ENCODE data around the gene ASIC5.

The ASIC5 gene

GRCh38 chr4:155853189-155853588, 12.9 kb downstream of the ASIC5 start:
- Histone ChIP-seq H3K27me3 (ENCODE audit: insufficient read depth, insufficient read length) (no peaks in the 10 kb centered on the region), H3K9ac (ENCODE audit: insufficient read length, low read depth) (no peak overlapping the region), H3K36me3 (ENCODE audit: insufficient read depth, insufficient read length, low read length) (no peaks in the 10 kb centered on the region), H3K4me1 (ENCODE audit: insufficient read depth, insufficient read length) (no peaks in the 10 kb centered on the region), H3K9me3 (ENCODE audit: insufficient read depth, low read length) (peaks cover 3% of the 10 kb centered on the region; the same call in 1 of the 2 replicates), H3K4me3 (ENCODE audit: insufficient read length, low read depth) (no peak overlapping the region)
- TF ChIP-seq ZNF274 (IDR thresholded peaks at IDR 0.05; ENCODE audit: low read depth, low read length) (no peak), YY1 (IDR thresholded peaks at IDR 0.05; ENCODE audit: insufficient read depth, insufficient read length) (no peak), SUZ12 (IDR thresholded peaks at IDR 0.05; ENCODE audit: extremely low read depth, insufficient read depth, insufficient read length) (no peak)
- DNase-seq (ENCODE audit: low read depth, low spot score) = no peak

- Histone ChIP-seq H3K9ac (ENCODE audit: insufficient read length, low read depth) (no peak overlapping the region), H3K27me3 (ENCODE audit: insufficient read depth, insufficient read length) (no peaks in the 10 kb centered on the region), H3K36me3 (ENCODE audit: insufficient read depth, insufficient read length, low read length) (no peaks in the 10 kb centered on the region), H3K4me1 (ENCODE audit: insufficient read depth, insufficient read length) (no peaks in the 10 kb centered on the region), H3K9me3 (ENCODE audit: insufficient read depth, low read length) (peaks cover 28% of the 10 kb centered on the region), H3K4me3 (ENCODE audit: insufficient read length, low read depth) (no peak overlapping the region)
- no peak for DNase-seq (ENCODE audit: low read depth, low spot score)
- no peak for TF ChIP-seq SUZ12 (IDR thresholded peaks at IDR 0.05; ENCODE audit: extremely low read depth, insufficient read depth, insufficient read length)
- no peak for TF ChIP-seq ZNF274 (IDR thresholded peaks at IDR 0.05; ENCODE audit: low read depth, low read length)
- TF ChIP-seq YY1 (IDR thresholded peaks at IDR 0.05; ENCODE audit: insufficient read depth, insufficient read length) = no peak
Observed at GRCh38 chr4:155849042-155849441, 17.0 kb downstream of the ASIC5 start.

- Histone ChIP-seq H3K4me3 (ENCODE audit: insufficient read length, low read depth) (no peak overlapping the region), H3K27me3 (ENCODE audit: insufficient read depth, insufficient read length) (no peaks in the 10 kb centered on the region), H3K4me1 (ENCODE audit: insufficient read depth, insufficient read length) (no peaks in the 10 kb centered on the region), H3K9me3 (ENCODE audit: insufficient read depth, low read length) (peaks cover 28% of the 10 kb centered on the region), H3K36me3 (ENCODE audit: insufficient read depth, insufficient read length, low read length) (no peaks in the 10 kb centered on the region), H3K9ac (ENCODE audit: insufficient read length, low read depth) (no peak overlapping the region)
- no peak for TF ChIP-seq YY1 (IDR thresholded peaks at IDR 0.05; ENCODE audit: insufficient read depth, insufficient read length)
- no peak for TF ChIP-seq SUZ12 (IDR thresholded peaks at IDR 0.05; ENCODE audit: extremely low read depth, insufficient read depth, insufficient read length)
- TF ChIP-seq ZNF274 (IDR thresholded peaks at IDR 0.05; ENCODE audit: low read depth, low read length) = no peak
- DNase-seq (ENCODE audit: low read depth, low spot score) = no peak
Observed at GRCh38 chr4:155846929-155847328, 19.1 kb downstream of the ASIC5 start.

- no peak for DNase-seq (ENCODE audit: low read depth, low spot score)
Observed at GRCh38 chr4:155842080-155842479, 24.0 kb downstream of the ASIC5 start.

GRCh38 chr4:155837203-155837796, 28.8 kb downstream of the ASIC5 start:
- TF ChIP-seq YY1 (IDR thresholded peaks at IDR 0.05; ENCODE audit: insufficient read depth, insufficient read length) (no peak), SUZ12 (IDR thresholded peaks at IDR 0.05; ENCODE audit: extremely low read depth, insufficient read depth, insufficient read length) (no peak)
- no peak for DNase-seq (ENCODE audit: low read depth, low spot score)
- H3K4me1 ChIP-seq (ENCODE audit: insufficient read depth, insufficient read length) = no peaks in the 10 kb centered on the region
- H3K36me3 ChIP-seq (ENCODE audit: insufficient read depth, insufficient read length, low read length) = no peaks in the 10 kb centered on the region
- H3K9me3 ChIP-seq (ENCODE audit: insufficient read depth, low read length) = no peaks in the 10 kb centered on the region
- H3K4me3 ChIP-seq (ENCODE audit: insufficient read length, low read depth) = no peak overlapping the region
- H3K27me3 ChIP-seq (ENCODE audit: insufficient read depth, insufficient read length) = no peaks in the 10 kb centered on the region
- H3K9ac ChIP-seq (ENCODE audit: insufficient read length, low read depth) = no peak overlapping the region

More at GRCh38 chr4:155842080-155842479, 24.0 kb downstream of the ASIC5 start:
- Histone ChIP-seq H3K4me3 (ENCODE audit: insufficient read length, low read depth) (no peak overlapping the region), H3K4me1 (ENCODE audit: insufficient read depth, insufficient read length) (no peaks in the 10 kb centered on the region), H3K36me3 (ENCODE audit: insufficient read depth, insufficient read length, low read length) (no peaks in the 10 kb centered on the region), H3K9me3 (ENCODE audit: insufficient read depth, low read length) (peaks cover 17% of the 10 kb centered on the region), H3K9ac (ENCODE audit: insufficient read length, low read depth) (no peak overlapping the region), H3K27me3 (ENCODE audit: insufficient read depth, insufficient read length) (no peaks in the 10 kb centered on the region)
- TF ChIP-seq SUZ12 (IDR thresholded peaks at IDR 0.05; ENCODE audit: extremely low read depth, insufficient read depth, insufficient read length) (no peak), ZNF274 (IDR thresholded peaks at IDR 0.05; ENCODE audit: low read depth, low read length) (no peak), YY1 (IDR thresholded peaks at IDR 0.05; ENCODE audit: insufficient read depth, insufficient read length) (no peak)

- Histone ChIP-seq H3K9ac (ENCODE audit: insufficient read length, low read depth) (no peak overlapping the region), H3K9me3 (ENCODE audit: insufficient read depth, low read length) (no peaks in the 10 kb centered on the region), H3K36me3 (ENCODE audit: insufficient read depth, insufficient read length, low read length) (no peaks in the 10 kb centered on the region), H3K4me1 (ENCODE audit: insufficient read depth, insufficient read length) (no peaks in the 10 kb centered on the region), H3K27me3 (ENCODE audit: insufficient read depth, insufficient read length) (no peaks in the 10 kb centered on the region), H3K4me3 (ENCODE audit: insufficient read length, low read depth) (no peak overlapping the region)
- DNase-seq (ENCODE audit: low read depth, low spot score) = no peak
- TF ChIP-seq SUZ12 (IDR thresholded peaks at IDR 0.05; ENCODE audit: extremely low read depth, insufficient read depth, insufficient read length) = no peak
- TF ChIP-seq ZNF274 (IDR thresholded peaks at IDR 0.05; ENCODE audit: low read depth, low read length) = no peak
- TF ChIP-seq YY1 (IDR thresholded peaks at IDR 0.05; ENCODE audit: insufficient read depth, insufficient read length) = no peak
Observed at GRCh38 chr4:155832664-155833063, 33.4 kb downstream of the ASIC5 start.

GRCh38 chr4:155828628-155829027, 37.4 kb downstream of the ASIC5 start:
- no peaks in the 10 kb centered on the region for H3K36me3 ChIP-seq (ENCODE audit: insufficient read depth, insufficient read length, low read length)
- H3K4me3 ChIP-seq (ENCODE audit: insufficient read length, low read depth) = no peak overlapping the region
- no peak overlapping the region for H3K9ac ChIP-seq (ENCODE audit: insufficient read length, low read depth)
- TF ChIP-seq YY1 (IDR thresholded peaks at IDR 0.05; ENCODE audit: insufficient read depth, insufficient read length) (no peak), SUZ12 (IDR thresholded peaks at IDR 0.05; ENCODE audit: extremely low read depth, insufficient read depth, insufficient read length) (no peak), ZNF274 (IDR thresholded peaks at IDR 0.05; ENCODE audit: low read depth, low read length) (no peak)
- DNase-seq (ENCODE audit: low read depth, low spot score) = no peak
- no peaks in the 10 kb centered on the region for H3K27me3 ChIP-seq (ENCODE audit: insufficient read depth, insufficient read length)
- H3K9me3 ChIP-seq (ENCODE audit: insufficient read depth, low read length) = no peaks in the 10 kb centered on the region
- H3K4me1 ChIP-seq (ENCODE audit: insufficient read depth, insufficient read length) = no peaks in the 10 kb centered on the region
